DOHH2 (cell line): ENCODE data around the gene SAMD8.

Experiments used
- H3F3A ChIP-seq: fragments of 200-600 bp; sonication (generic), shearing (Covaris generic); 2 replicates; pipeline ENCODE4 v1.6.0; 2016; ENCODE audit warnings: antibody characterized with exemption, mild to moderate bottlenecking; ENCODE audit not compliant: control insufficient read depth, insufficient read depth
- H3K27ac ChIP-seq: fragments of 200-600 bp; sonication (generic); 2 replicates; pipeline ENCODE4 v1.5.1; 2014; ENCODE audit warnings: low read depth, mild to moderate bottlenecking, low read length, moderate library complexity
- H3K27me3 ChIP-seq: fragments of 200-600 bp; sonication (generic); 2 replicates; pipeline ENCODE4 v1.6.1; 2014; ENCODE audit warnings: mild to moderate bottlenecking, low read length, mixed read lengths; ENCODE audit not compliant: control insufficient read depth
- H3K36me3 ChIP-seq: fragments of 200-600 bp; sonication (generic); 2 replicates; pipeline ENCODE4 v1.6.1; 2014; ENCODE audit warnings: mild to moderate bottlenecking, low read length, moderate library complexity, mixed read lengths; ENCODE audit not compliant: control insufficient read depth
- H3K4me1 ChIP-seq: fragments of 200-600 bp; sonication (generic); 2 replicates; pipeline ENCODE4 v1.6.1; 2014; ENCODE audit warnings: mild to moderate bottlenecking, low read length, mixed read lengths; ENCODE audit not compliant: control insufficient read depth
- H3K4me2 ChIP-seq: fragments of 200-600 bp; sonication (generic); 2 replicates; pipeline ENCODE4 v1.6.0; 2014; ENCODE audit warnings: mild to moderate bottlenecking, low read length, moderate library complexity
- H3K4me3 ChIP-seq: fragments of 200-600 bp; sonication (generic); 2 replicates; pipeline ENCODE4 v1.5.1; 2014; ENCODE audit warnings: mild to moderate bottlenecking, low read length, mixed read lengths
- H3K79me2 ChIP-seq: fragments of 200-600 bp; sonication (generic); 2 replicates; pipeline ENCODE4 v1.6.1; 2014; ENCODE audit warnings: mild to moderate bottlenecking, low read length, mixed read lengths; ENCODE audit not compliant: control insufficient read depth
- H3K9me2 ChIP-seq: fragments of 200-600 bp; sonication (generic); replicated peaks from 2 replicates; pipeline ENCODE4 v1.6.1; 2014; ENCODE audit warnings: mild to moderate bottlenecking, low read length, mixed read lengths; ENCODE audit not compliant: control insufficient read depth
- H3K9me3 ChIP-seq: fragments of 200-600 bp; sonication (generic); 2 replicates; pipeline ENCODE4 v1.6.1; 2014; ENCODE audit warnings: antibody characterized with exemption, low read length, mixed read lengths; ENCODE audit not compliant: control insufficient read depth, insufficient read depth
- H4K20me1 ChIP-seq: fragments of 200-600 bp; sonication (generic); 2 replicates; pipeline ENCODE4 v1.6.0; 2014; ENCODE audit warnings: low read depth, mild to moderate bottlenecking, antibody characterized with exemption, low read length, moderate library complexity; ENCODE audit not compliant: control insufficient read depth, insufficient read depth
- EZH2phosphoT487 ChIP-seq: fragments of 200-600 bp; sonication (generic); IDR thresholded peaks from 2 replicates; pipeline ENCODE4 v1.6.1; 2017; ENCODE audit warnings: borderline replicate concordance, mild to moderate bottlenecking, antibody characterized with exemption, low read length, moderate library complexity, mixed read lengths
- TF ChIP-seq, protein P1 (sequence below): fragments of 200-600 bp; sonication (generic); IDR thresholded peaks from one replicate; pipeline ENCODE4 v1.5.1; 2014; ENCODE audit warnings: antibody characterized with exemption, mild to moderate bottlenecking, low read depth, low read length; ENCODE audit not compliant: poor library complexity, severe bottlenecking

SAMD8 gene

GRCh38 chr10:75210282-75211006, 99.0 kb downstream of the SAMD8 start, which contains the start of gene VDAC2:
VDAC2 (plus strand) TSS chr10:75210796; CDS start chr10:75211159, 363 bp downstream.
- peaks cover 9% of the 10 kb centered on the region; the same call in 1 of the 2 replicates for H4K20me1 ChIP-seq
- H3K36me3 ChIP-seq, result peaks cover 43% of the 10 kb centered on the region
- peaks cover 49% of the 10 kb centered on the region for H3K79me2 ChIP-seq
- H3K4me3 ChIP-seq, result peak within 1 kb of the TSS; percentile 89
- no peaks in the 10 kb centered on the region for H3K9me2 ChIP-seq
- no peaks in the 10 kb centered on the region for H3F3A ChIP-seq
- no peaks in the 10 kb centered on the region for H3K27me3 ChIP-seq
- peak within 1 kb of the TSS; percentile 80 for H3K27ac ChIP-seq
- TF ChIP-seq, protein P1, sequence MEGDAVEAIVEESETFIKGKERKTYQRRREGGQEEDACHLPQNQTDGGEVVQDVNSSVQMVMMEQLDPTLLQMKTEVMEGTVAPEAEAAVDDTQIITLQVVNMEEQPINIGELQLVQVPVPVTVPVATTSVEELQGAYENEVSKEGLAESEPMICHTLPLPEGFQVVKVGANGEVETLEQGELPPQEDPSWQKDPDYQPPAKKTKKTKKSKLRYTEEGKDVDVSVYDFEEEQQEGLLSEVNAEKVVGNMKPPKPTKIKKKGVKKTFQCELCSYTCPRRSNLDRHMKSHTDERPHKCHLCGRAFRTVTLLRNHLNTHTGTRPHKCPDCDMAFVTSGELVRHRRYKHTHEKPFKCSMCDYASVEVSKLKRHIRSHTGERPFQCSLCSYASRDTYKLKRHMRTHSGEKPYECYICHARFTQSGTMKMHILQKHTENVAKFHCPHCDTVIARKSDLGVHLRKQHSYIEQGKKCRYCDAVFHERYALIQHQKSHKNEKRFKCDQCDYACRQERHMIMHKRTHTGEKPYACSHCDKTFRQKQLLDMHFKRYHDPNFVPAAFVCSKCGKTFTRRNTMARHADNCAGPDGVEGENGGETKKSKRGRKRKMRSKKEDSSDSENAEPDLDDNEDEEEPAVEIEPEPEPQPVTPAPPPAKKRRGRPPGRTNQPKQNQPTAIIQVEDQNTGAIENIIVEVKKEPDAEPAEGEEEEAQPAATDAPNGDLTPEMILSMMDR, result no peak
- TF ChIP-seq EZH2phosphoT487, result no peak
- H3K4me1 ChIP-seq, result peaks cover 23% of the 10 kb centered on the region
- H3K4me2 ChIP-seq, result peak within 1 kb of the TSS; percentile 93
- no peaks in the 10 kb centered on the region for H3K9me3 ChIP-seq

GRCh38 chr10:75211007-75211691, 99.7 kb downstream of the SAMD8 start:
- Histone ChIP-seq H3K4me3 (peak overlapping the region; percentile 89), H3K4me2 (peak overlapping the region; percentile 93), H3K9me2 (no peaks in the 10 kb centered on the region), H3K79me2 (peaks cover 56% of the 10 kb centered on the region), H4K20me1 (peaks cover 9% of the 10 kb centered on the region; the same call in 1 of the 2 replicates), H3F3A (no peaks in the 10 kb centered on the region), H3K36me3 (peaks cover 50% of the 10 kb centered on the region), H3K9me3 (no peaks in the 10 kb centered on the region), H3K27ac (peak overlapping the region; percentile 80), H3K27me3 (no peaks in the 10 kb centered on the region), H3K4me1 (peaks cover 23% of the 10 kb centered on the region)
- no peak for TF ChIP-seq EZH2phosphoT487
- TF ChIP-seq, protein P1, result no peak

GRCh38 chr10:75212343-75212742, 100.9 kb downstream of the SAMD8 start:
- no peaks in the 10 kb centered on the region for H3K9me3 ChIP-seq
- H3K36me3 ChIP-seq, result peaks cover 62% of the 10 kb centered on the region
- peaks cover 9% of the 10 kb centered on the region; the same call in 1 of the 2 replicates for H4K20me1 ChIP-seq
- peaks cover 68% of the 10 kb centered on the region for H3K79me2 ChIP-seq
- peak overlapping the region; percentile 93 for H3K4me2 ChIP-seq
- H3K4me3 ChIP-seq, result peak overlapping the region; percentile 89
- H3K27ac ChIP-seq, result no peak overlapping the region
- no peaks in the 10 kb centered on the region for H3K27me3 ChIP-seq
- H3K4me1 ChIP-seq, result peaks cover 23% of the 10 kb centered on the region
- no peaks in the 10 kb centered on the region for H3F3A ChIP-seq
- TF ChIP-seq, protein P1, result no peak
- TF ChIP-seq EZH2phosphoT487, result no peak
- no peaks in the 10 kb centered on the region for H3K9me2 ChIP-seq
